HepG2 (cell line): ENCODE measurements around the gene LRRC3C. TPM values are rescaled to one million over a fixed set of nuclear protein-coding genes. Genes with fewer than 3 reads are reported as not detected.
A peak's percentile ranks its signal among the peaks of the same experiment; 100 is the strongest.

ENCODE experiments used
- AKAP8 ChIP-seq: sonication (generic); formaldehyde crosslinking; IDR thresholded peaks from 2 replicates; pipeline ENCODE4 v1.5.1; 2020; ENCODE audit warnings: mild to moderate bottlenecking, missing genetic modification reagents
- DNMT1 ChIP-seq: sonication (generic); formaldehyde crosslinking; IDR thresholded peaks from 2 replicates; pipeline ENCODE4 v1.5.1; 2020; ENCODE audit warnings: mild to moderate bottlenecking, missing genetic modification reagents
- MTF2 ChIP-seq: sonication (generic); formaldehyde crosslinking; IDR thresholded peaks from 2 replicates; pipeline ENCODE4 v1.5.0; 2020; ENCODE audit warnings: missing genetic modification reagents, borderline replicate concordance
- NFATC3 ChIP-seq: sonication (generic); formaldehyde crosslinking; IDR thresholded peaks from 2 replicates; pipeline ENCODE4 v1.5.1; 2020; ENCODE audit warnings: mild to moderate bottlenecking, missing genetic modification reagents
- ZKSCAN5 ChIP-seq: sonication (generic); formaldehyde crosslinking; IDR thresholded peaks from 2 replicates; pipeline ENCODE4 v1.5.1; 2020; ENCODE audit warnings: mild to moderate bottlenecking, missing genetic modification reagents
- ZNF124 ChIP-seq: sonication (generic); formaldehyde crosslinking; IDR thresholded peaks from 2 replicates; pipeline ENCODE4 v1.4.0; 2020; ENCODE audit warnings: missing genetic modification reagents
- ZNF7 ChIP-seq: IDR thresholded peaks from 2 replicates; pipeline ENCODE4 v1.6.1; 2016; ENCODE audit warnings: missing biosample characterization, missing genetic modification reagents
- ZNF878 ChIP-seq: sonication (generic); formaldehyde crosslinking; IDR thresholded peaks from 2 replicates; pipeline ENCODE4 v1.8.1; 2023; ENCODE audit warnings: mild to moderate bottlenecking, missing genetic modification reagents, moderate library complexity
- ZSCAN20 ChIP-seq: sonication (generic); formaldehyde crosslinking; IDR thresholded peaks from 2 replicates; pipeline ENCODE4 v1.4.0; 2020; ENCODE audit warnings: missing genetic modification reagents, mild to moderate bottlenecking, borderline replicate concordance
- polyA plus RNA-seq, 8 experiments: library from polyadenylated mRNA; depleted of rRNA in 3 of 8; stranded (reverse) in 7 of 8; unstranded in 1 of 8; fragments of >200 nt; fragmentation: Illumina TruSeq in 4 of 8; extraction: Trizol in 4 of 8; gene quantifications; 2 replicates each; pipeline versions ENCODE4 v1.2.1 to v1.2.3, GENCODE V29; 2011 to 2016; ENCODE audit warnings: low read depth in 4 of 8, missing spikeins in 1 of 8, mixed read lengths in 1 of 8; ENCODE audit not compliant: insufficient read depth in 1 of 8
- total RNA-seq, 5 experiments: library from RNA; depleted of rRNA; stranded (reverse); fragments of >200 nt; fragmentation: Illumina TruSeq; extraction: Trizol; gene quantifications; 2 replicates each; pipeline ENCODE4 v1.2.3, GENCODE V29; 2016; ENCODE audit warnings: low read depth in 1 of 5
- TF ChIP-seq, protein P1 (sequence below): sonication (generic); formaldehyde crosslinking; IDR thresholded peaks from 2 replicates; pipeline ENCODE4 v1.4.0; 2020; ENCODE audit warnings: mild to moderate bottlenecking, missing genetic modification reagents
- TF ChIP-seq, protein P2 (sequence below): sonication (generic); formaldehyde crosslinking; IDR thresholded peaks from 2 replicates; pipeline ENCODE4 v1.5.1; 2020; ENCODE audit warnings: missing genetic modification reagents, mild to moderate bottlenecking, borderline replicate concordance
- TF ChIP-seq, protein P3 (sequence below): IDR thresholded peaks from 2 replicates; pipeline ENCODE4 v1.6.1; 2016
- TF ChIP-seq, protein P4 (sequence below): sonication (generic); formaldehyde crosslinking; IDR thresholded peaks from 2 replicates; pipeline ENCODE4 v1.8.0; 2023; ENCODE audit warnings: mild to moderate bottlenecking, missing genetic modification reagents
- TF ChIP-seq, protein P5 (sequence below): sonication (generic); formaldehyde crosslinking; IDR thresholded peaks from 2 replicates; pipeline ENCODE4 v1.8.0; 2022; ENCODE audit warnings: missing genetic modification reagents, mild to moderate bottlenecking, moderate library complexity, borderline replicate concordance
- TF ChIP-seq, protein P6 (sequence below): sonication (generic); formaldehyde crosslinking; IDR thresholded peaks from 2 replicates; pipeline ENCODE4 v1.4.0; 2020; ENCODE audit warnings: missing genetic modification reagents, borderline replicate concordance

The LRRC3C gene
- total and polyA plus RNA-seq, 2 of the 13 experiments (the other 11 are each of a cell fraction or from before 2014, with no cell fraction given) = 0.17 TPM; not detected in 1

DNA sequence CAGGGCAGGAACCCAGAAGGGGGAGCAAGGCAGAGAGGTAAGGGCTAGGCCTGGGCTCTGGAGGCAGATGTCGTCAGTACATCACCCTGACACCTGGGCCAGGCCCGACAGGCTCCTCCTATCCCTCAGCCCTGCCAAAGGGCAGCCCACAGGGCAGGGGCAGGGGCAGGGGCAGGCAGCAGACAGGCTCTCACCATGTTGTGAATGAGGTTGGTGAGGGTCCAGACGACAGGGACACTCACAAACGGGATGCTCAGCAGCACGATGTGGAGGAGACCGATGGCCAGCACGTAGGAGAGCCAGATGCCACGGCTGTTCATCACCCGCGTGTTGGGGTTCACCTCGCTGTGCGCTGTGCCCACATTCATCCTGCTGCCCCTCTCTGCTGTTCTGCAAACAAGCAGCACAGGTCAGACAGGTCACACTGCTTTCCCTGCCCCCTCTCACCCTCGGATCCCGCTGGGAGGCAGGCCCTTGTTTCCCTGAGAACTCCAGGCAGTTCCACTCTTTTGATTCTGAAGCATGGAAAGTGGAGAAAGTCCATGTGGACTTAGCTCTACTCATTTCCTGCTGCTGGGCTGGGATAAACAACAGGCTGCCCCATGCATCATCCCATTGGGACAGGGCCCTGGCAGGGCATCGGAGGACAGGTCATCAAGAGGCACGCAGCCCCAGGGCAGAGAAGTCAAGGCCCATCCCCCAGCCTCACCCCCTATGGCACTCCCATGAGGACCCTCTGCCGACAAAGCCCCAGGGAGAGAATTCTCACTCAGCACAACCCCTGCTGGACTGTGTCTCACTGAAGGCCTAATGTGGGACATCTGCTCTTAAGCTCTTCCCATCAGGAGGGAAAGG lies 3.5 kb upstream of the LRRC3C start (continued):
- TF ChIP-seq, protein P1, sequence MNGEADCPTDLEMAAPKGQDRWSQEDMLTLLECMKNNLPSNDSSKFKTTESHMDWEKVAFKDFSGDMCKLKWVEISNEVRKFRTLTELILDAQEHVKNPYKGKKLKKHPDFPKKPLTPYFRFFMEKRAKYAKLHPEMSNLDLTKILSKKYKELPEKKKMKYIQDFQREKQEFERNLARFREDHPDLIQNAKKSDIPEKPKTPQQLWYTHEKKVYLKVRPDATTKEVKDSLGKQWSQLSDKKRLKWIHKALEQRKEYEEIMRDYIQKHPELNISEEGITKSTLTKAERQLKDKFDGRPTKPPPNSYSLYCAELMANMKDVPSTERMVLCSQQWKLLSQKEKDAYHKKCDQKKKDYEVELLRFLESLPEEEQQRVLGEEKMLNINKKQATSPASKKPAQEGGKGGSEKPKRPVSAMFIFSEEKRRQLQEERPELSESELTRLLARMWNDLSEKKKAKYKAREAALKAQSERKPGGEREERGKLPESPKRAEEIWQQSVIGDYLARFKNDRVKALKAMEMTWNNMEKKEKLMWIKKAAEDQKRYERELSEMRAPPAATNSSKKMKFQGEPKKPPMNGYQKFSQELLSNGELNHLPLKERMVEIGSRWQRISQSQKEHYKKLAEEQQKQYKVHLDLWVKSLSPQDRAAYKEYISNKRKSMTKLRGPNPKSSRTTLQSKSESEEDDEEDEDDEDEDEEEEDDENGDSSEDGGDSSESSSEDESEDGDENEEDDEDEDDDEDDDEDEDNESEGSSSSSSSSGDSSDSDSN (CRISPR knock-in tag) = peak; percentile 83
- TF ChIP-seq ZNF124 (CRISPR knock-in tag) (peak; percentile 99), MTF2 (CRISPR knock-in tag) (no peak), ZSCAN20 (CRISPR knock-in tag) (peak; percentile 78; the same call in 1 of the 2 replicates), ZNF878 (CRISPR knock-in tag) (peak; percentile 94), DNMT1 (CRISPR knock-in tag) (no peak; the same call in none of the 2 replicates), ZNF7 (CRISPR knock-in tag) (no peak; the same call in 1 of the 2 replicates), AKAP8 (CRISPR knock-in tag) (peak; percentile 98), NFATC3 (CRISPR knock-in tag) (peak; percentile 95), ZKSCAN5 (CRISPR knock-in tag) (0 out of 2 replicates have a peak, but pooled peaks have one; percentile 4)
- TF ChIP-seq, protein P2, sequence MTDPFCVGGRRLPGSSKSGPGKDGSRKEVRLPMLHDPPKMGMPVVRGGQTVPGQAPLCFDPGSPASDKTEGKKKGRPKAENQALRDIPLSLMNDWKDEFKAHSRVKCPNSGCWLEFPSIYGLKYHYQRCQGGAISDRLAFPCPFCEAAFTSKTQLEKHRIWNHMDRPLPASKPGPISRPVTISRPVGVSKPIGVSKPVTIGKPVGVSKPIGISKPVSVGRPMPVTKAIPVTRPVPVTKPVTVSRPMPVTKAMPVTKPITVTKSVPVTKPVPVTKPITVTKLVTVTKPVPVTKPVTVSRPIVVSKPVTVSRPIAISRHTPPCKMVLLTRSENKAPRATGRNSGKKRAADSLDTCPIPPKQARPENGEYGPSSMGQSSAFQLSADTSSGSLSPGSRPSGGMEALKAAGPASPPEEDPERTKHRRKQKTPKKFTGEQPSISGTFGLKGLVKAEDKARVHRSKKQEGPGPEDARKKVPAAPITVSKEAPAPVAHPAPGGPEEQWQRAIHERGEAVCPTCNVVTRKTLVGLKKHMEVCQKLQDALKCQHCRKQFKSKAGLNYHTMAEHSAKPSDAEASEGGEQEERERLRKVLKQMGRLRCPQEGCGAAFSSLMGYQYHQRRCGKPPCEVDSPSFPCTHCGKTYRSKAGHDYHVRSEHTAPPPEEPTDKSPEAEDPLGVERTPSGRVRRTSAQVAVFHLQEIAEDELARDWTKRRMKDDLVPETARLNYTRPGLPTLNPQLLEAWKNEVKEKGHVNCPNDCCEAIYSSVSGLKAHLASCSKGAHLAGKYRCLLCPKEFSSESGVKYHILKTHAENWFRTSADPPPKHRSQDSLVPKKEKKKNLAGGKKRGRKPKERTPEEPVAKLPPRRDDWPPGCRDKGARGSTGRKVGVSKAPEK = no peak
- TF ChIP-seq, protein P3, sequence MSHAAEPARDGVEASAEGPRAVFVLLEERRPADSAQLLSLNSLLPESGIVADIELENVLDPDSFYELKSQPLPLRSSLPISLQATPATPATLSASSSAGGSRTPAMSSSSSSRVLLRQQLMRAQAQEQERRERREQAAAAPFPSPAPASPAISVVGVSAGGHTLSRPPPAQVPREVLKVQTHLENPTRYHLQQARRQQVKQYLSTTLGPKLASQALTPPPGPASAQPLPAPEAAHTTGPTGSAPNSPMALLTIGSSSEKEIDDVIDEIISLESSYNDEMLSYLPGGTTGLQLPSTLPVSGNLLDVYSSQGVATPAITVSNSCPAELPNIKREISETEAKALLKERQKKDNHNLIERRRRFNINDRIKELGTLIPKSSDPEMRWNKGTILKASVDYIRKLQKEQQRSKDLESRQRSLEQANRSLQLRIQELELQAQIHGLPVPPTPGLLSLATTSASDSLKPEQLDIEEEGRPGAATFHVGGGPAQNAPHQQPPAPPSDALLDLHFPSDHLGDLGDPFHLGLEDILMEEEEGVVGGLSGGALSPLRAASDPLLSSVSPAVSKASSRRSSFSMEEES (CRISPR knock-in tag) = peak; percentile 93
- TF ChIP-seq, protein P4, sequence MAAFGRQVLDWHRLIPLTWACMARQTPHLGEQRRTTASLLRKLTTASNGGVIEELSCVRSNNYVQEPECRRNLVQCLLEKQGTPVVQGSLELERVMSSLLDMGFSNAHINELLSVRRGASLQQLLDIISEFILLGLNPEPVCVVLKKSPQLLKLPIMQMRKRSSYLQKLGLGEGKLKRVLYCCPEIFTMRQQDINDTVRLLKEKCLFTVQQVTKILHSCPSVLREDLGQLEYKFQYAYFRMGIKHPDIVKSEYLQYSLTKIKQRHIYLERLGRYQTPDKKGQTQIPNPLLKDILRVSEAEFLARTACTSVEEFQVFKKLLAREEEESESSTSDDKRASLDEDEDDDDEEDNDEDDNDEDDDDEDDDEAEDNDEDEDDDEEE = no peak
- TF ChIP-seq, protein P5, sequence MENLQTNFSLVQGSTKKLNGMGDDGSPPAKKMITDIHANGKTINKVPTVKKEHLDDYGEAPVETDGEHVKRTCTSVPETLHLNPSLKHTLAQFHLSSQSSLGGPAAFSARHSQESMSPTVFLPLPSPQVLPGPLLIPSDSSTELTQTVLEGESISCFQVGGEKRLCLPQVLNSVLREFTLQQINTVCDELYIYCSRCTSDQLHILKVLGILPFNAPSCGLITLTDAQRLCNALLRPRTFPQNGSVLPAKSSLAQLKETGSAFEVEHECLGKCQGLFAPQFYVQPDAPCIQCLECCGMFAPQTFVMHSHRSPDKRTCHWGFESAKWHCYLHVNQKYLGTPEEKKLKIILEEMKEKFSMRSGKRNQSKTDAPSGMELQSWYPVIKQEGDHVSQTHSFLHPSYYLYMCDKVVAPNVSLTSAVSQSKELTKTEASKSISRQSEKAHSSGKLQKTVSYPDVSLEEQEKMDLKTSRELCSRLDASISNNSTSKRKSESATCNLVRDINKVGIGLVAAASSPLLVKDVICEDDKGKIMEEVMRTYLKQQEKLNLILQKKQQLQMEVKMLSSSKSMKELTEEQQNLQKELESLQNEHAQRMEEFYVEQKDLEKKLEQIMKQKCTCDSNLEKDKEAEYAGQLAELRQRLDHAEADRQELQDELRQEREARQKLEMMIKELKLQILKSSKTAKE (CRISPR knock-in tag) = peak; percentile 98
- TF ChIP-seq, protein P6, sequence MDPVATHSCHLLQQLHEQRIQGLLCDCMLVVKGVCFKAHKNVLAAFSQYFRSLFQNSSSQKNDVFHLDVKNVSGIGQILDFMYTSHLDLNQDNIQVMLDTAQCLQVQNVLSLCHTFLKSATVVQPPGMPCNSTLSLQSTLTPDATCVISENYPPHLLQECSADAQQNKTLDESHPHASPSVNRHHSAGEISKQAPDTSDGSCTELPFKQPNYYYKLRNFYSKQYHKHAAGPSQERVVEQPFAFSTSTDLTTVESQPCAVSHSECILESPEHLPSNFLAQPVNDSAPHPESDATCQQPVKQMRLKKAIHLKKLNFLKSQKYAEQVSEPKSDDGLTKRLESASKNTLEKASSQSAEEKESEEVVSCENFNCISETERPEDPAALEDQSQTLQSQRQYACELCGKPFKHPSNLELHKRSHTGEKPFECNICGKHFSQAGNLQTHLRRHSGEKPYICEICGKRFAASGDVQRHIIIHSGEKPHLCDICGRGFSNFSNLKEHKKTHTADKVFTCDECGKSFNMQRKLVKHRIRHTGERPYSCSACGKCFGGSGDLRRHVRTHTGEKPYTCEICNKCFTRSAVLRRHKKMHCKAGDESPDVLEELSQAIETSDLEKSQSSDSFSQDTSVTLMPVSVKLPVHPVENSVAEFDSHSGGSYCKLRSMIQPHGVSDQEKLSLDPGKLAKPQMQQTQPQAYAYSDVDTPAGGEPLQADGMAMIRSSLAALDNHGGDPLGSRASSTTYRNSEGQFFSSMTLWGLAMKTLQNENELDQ = no peak
